Measurements from ENCODE around the gene ZBTB44. TPM values are rescaled to one million over a fixed set of nuclear protein-coding genes. Genes with fewer than 3 reads are reported as not detected.

ZBTB44 gene
- total RNA-seq, 2 donors from 2014 or later: 66.1 to 69.2 TPM

DNA sequence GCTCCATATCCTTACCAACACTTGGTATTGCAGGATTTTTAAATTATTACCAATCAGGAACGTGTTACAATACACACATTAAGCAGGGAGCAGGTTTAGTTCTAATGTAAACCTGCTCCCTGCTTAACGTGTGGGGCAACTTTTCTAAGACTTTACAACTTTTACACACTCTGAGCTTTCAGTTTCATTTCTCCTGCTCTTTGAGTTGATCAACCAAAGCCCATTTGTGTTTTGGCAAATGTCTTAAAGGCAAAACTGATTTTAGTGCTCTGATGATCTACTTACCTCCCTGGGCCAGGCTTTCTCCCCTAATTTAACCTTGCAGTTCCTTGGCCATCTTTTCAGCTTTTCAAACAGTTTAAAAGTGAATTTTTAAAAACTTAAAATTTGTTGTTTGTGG is 70.9 kb downstream of the ZBTB44 start:
- Mint-ChIP-seq H3K36me3 (ENCODE audit: low read depth) (peaks cover 11% of the 10 kb centered on the region), H3K4me1 (no peaks in the 10 kb centered on the region), H3K27me3 (ENCODE audit: insufficient read depth) (no peaks in the 10 kb centered on the region), H3K27ac (no peak overlapping the region), H3K9me3 (no peaks in the 10 kb centered on the region), H3K4me3 (no peak overlapping the region)
- Histone ChIP-seq H3K9ac (ENCODE audit: extremely low read depth, low read length, poor library complexity, severe bottlenecking) (no peak overlapping the region), H3K36me3 (ENCODE audit: control insufficient read depth, insufficient read depth, low read length) (peaks cover 8% of the 10 kb centered on the region), H3K9me3 (ENCODE audit: control insufficient read depth, low read length) (no peaks in the 10 kb centered on the region), H3K4me1 (ENCODE audit: control insufficient read depth, insufficient read depth, low read length) (no peaks in the 10 kb centered on the region), H3K27me3 (ENCODE audit: control insufficient read depth, insufficient read depth, low read length, poor library complexity, severe bottlenecking) (no peaks in the 10 kb centered on the region), H3K27ac (ENCODE audit: low read depth, low read length) (no peak overlapping the region), H3K4me3 (ENCODE audit: low read length) (no peak overlapping the region)
- no peak for DNase-seq
- 96% methylated on average over 2 of the region's 2 CpGs; no CpG with 5 or more reads in 1 of the 2 experiments for WGBS, 2 experiments (ENCODE audit: insufficient coverage in 1 of 2, insufficient read length in 1 of 2)
- TF ChIP-seq, protein P1, sequence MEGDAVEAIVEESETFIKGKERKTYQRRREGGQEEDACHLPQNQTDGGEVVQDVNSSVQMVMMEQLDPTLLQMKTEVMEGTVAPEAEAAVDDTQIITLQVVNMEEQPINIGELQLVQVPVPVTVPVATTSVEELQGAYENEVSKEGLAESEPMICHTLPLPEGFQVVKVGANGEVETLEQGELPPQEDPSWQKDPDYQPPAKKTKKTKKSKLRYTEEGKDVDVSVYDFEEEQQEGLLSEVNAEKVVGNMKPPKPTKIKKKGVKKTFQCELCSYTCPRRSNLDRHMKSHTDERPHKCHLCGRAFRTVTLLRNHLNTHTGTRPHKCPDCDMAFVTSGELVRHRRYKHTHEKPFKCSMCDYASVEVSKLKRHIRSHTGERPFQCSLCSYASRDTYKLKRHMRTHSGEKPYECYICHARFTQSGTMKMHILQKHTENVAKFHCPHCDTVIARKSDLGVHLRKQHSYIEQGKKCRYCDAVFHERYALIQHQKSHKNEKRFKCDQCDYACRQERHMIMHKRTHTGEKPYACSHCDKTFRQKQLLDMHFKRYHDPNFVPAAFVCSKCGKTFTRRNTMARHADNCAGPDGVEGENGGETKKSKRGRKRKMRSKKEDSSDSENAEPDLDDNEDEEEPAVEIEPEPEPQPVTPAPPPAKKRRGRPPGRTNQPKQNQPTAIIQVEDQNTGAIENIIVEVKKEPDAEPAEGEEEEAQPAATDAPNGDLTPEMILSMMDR (conservative IDR thresholded peaks at IDR 0.05): no peak

DNA sequence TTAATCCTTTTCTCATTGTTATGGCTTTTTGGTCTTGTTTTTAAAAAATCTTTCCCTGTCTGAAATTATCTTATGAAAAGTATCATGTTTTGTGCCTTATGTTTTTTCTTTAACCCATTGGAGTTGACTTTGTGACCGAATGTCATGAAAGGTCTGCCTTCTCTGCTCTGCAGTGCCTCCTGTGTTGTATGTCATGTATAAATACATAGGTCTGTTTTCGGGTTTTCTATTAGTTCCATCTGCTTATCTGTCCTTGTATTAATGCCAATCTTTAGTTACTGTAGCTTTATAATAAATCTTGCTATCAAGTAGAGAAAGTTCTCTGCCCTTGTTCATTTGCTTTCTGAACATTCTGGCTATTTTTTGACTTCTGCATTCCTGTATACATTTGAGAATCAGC is 73.0 kb downstream of the ZBTB44 start:
- no peak overlapping the region for H3K27ac ChIP-seq (ENCODE audit: low read depth, low read length)
- peaks cover 29% of the 10 kb centered on the region for H3K36me3 ChIP-seq (ENCODE audit: control insufficient read depth, insufficient read depth, low read length)
- Mint-ChIP-seq H3K27me3 (ENCODE audit: insufficient read depth) (no peaks in the 10 kb centered on the region), H3K4me3 (no peak overlapping the region), H3K36me3 (ENCODE audit: low read depth) (peaks cover 26% of the 10 kb centered on the region), H3K27ac (no peak overlapping the region), H3K4me1 (no peaks in the 10 kb centered on the region), H3K9me3 (no peaks in the 10 kb centered on the region)
- TF ChIP-seq, protein P1 (conservative IDR thresholded peaks at IDR 0.05): peak; percentile 50
- no peak overlapping the region for H3K4me3 ChIP-seq (ENCODE audit: low read length)
- no peaks in the 10 kb centered on the region for H3K27me3 ChIP-seq (ENCODE audit: control insufficient read depth, insufficient read depth, low read length, poor library complexity, severe bottlenecking)
- H3K9ac ChIP-seq (ENCODE audit: extremely low read depth, low read length, poor library complexity, severe bottlenecking): no peak overlapping the region
- WGBS, 2 experiments (ENCODE audit: insufficient coverage in 1 of 2, insufficient read length in 1 of 2): 93% methylated on average over 2 of the region's 2 CpGs; no CpG with 5 or more reads in 1 of the 2 experiments
- no peak for DNase-seq
- H3K4me1 ChIP-seq (ENCODE audit: control insufficient read depth, insufficient read depth, low read length): no peaks in the 10 kb centered on the region
- no peaks in the 10 kb centered on the region for H3K9me3 ChIP-seq (ENCODE audit: control insufficient read depth, low read length)

DNA sequence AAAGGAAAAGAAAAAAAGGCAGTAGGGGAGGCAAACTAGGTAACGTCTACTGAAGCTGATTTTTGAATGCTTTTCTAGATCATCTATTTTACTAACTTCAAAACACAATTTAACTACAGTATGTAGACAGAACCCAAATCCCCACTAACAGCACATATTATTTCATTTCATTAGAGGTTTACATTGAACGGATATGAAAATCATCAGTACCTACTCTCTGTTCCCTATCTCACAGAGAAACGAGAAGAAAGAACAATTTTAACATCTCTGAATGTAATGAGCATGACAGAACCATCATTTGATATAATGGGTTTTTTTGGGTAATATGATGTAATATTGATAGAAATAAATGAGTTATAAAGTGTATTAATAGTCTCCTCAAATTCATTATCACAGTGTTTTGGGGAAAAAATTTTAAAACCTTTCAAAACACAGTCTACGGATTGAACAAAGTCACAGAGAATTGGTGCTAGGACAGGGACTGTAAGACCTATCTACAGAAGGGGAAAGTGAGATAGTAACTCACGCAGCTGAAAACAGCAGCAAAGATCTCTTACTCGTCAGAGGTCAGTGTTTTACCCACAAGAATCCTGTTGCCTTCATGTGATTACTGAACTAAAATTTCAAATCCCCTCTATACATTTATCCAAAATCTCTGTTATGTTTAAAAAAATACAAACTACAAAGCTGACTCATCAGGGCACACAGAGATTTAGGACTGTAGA is 77.3 kb downstream of the ZBTB44 start:
- Histone ChIP-seq H3K27me3 (ENCODE audit: control insufficient read depth, insufficient read depth, low read length, poor library complexity, severe bottlenecking) (no peaks in the 10 kb centered on the region), H3K9me3 (ENCODE audit: control insufficient read depth, low read length) (no peaks in the 10 kb centered on the region), H3K4me3 (ENCODE audit: low read length) (no peak overlapping the region), H3K36me3 (ENCODE audit: control insufficient read depth, insufficient read depth, low read length) (peaks cover 53% of the 10 kb centered on the region), H3K4me1 (ENCODE audit: control insufficient read depth, insufficient read depth, low read length) (no peaks in the 10 kb centered on the region), H3K9ac (ENCODE audit: extremely low read depth, low read length, poor library complexity, severe bottlenecking) (no peak overlapping the region), H3K27ac (ENCODE audit: low read depth, low read length) (no peak overlapping the region)
- H3K27me3 Mint-ChIP-seq (ENCODE audit: insufficient read depth): no peaks in the 10 kb centered on the region
- 93% methylated on average over 4 to 6 of the region's 6 CpGs for WGBS, 2 experiments (ENCODE audit: insufficient coverage in 1 of 2, insufficient read length in 1 of 2)
- TF ChIP-seq, protein P1 (conservative IDR thresholded peaks at IDR 0.05): no peak
- H3K36me3 Mint-ChIP-seq (ENCODE audit: low read depth): peaks cover 34% of the 10 kb centered on the region
- no peaks in the 10 kb centered on the region for H3K9me3 Mint-ChIP-seq
- no peaks in the 10 kb centered on the region for H3K4me1 Mint-ChIP-seq
- no peak overlapping the region for H3K4me3 Mint-ChIP-seq
- no peak overlapping the region for H3K27ac Mint-ChIP-seq
- no peak for DNase-seq
